ENCODE results near the gene DAP3. TPM values are rescaled to one million over a fixed set of nuclear protein-coding genes. Genes with fewer than 3 reads are reported as not detected.
"Not testable (repeated sequence)": the region's sequence is repeated elsewhere in the genome, so short reads cannot be mapped to it uniquely, and the experiment has no call there.

DAP3 gene
- polyA plus RNA-seq, 3 donors, result 107 to 116 (median 110) TPM

DNA sequence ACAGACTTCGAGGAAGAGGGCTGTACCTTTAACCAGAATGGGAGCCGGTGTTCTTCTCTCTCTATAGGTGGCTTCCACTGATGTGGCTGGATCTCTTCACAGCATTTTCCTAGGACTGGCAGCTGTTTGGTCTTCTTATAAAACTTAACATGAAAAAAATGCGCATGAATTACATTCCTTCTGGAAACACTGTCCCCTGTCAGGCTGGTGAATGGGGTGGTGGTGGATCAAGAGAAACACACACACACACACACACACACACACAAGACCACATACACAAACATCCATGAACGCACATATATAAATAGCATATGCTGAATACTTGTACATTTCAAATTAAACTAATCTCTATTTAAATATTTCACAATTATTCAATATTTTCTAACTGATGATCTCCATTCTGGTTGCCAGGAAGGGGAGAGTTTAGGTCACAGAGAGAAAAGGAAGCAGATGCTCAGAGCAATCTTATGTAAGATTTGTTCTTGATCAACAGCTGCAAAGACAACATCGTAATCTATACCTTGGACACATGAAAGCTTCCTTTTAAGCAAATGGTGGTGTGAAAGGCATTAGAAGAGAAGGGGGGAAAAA, 78.6 kb downstream of the DAP3 start:
- DNase-seq (ENCODE audit: low read depth in 3 of 3, low spot score in 2 of 3), result not testable (repeated sequence)

DNA sequence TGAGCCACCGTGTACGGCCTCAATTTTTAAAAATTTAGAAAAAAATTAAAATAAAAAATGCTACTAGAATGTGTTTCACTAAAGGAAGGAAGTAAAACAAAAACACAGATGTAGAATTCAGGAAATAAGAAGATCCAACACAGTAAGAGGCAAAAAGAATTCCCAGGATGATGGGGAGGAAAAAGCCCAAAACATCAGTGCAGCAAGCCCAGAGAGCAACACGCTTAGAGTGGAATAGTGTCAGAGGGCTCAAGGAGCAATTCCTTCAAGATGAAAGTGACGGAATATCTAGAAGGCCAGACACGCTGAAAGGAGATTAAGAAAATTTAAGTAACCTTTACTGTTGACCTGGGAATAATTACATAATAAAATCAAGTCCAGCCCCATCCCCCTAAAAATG, 80.4 kb downstream of the DAP3 start:
- no peak for DNase-seq (ENCODE audit: low read depth in 3 of 3, low spot score in 2 of 3)

DNA sequence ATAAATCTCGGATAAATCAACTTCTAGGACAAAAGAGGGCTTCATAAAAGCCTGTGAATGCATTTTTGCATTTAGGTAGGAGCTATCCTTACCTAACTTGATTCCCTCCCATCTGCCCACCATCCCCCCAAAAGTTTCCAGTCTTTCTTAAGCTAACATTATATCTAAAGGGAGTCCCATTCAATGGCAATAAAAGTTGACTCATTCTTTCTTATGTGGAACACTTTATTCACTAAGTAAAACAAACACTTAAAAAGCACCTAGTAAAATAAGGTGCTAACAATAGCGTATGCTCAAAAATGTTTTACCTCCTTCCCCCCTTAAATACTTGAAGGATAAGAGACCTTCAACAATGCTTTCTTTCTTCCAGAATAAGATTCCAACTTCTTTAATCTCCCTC, 84.3 kb downstream of the DAP3 start:
- no peak for DNase-seq (ENCODE audit: low read depth in 3 of 3, low spot score in 2 of 3)

DNA sequence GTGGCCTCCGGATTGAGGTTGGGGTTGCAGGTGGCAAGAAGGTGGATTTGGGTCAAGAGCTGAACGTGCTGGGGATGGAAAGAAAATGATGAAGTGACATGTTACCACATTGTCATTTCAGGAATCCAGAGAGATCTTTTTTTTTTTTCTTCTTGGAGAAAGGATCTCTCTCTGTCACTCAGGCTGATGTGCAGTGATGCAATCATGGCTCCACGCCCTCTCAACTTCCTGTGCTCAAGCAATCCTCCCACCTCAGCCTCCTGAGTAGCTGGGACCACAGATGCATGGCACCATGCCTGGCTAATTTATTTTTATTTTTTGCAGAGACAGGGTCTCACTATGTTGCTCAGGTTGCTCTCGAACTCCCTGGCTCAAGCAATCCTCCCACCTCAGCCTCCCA, 87.5 kb downstream of the DAP3 start:
- DNase-seq (ENCODE audit: low read depth in 3 of 3, low spot score in 2 of 3), result no peak

DNA sequence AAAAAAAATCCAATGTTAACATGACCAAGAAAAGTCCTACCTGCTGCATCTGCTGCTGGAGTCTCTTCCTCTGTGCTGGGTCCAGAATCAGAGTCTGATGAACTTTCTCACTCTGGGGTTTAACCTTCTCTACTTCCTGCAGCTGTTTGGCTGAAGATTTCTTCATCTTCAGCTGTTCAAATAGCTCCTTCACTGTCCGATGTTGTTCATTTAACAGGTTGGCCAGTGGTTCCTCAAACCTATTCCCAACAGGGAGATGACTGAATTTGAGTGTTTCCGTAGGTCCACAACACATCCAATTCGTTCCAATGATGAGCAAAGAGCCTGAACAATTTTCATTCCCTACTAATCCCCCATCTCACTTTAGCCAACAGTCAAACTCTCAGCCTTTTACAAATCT, 88.7 kb downstream of the DAP3 start:
- no peak for DNase-seq (ENCODE audit: low read depth in 3 of 3, low spot score in 2 of 3)

Other genes with a start within 250 kb of the DAP3 start
- 10 to 100 TPM; 38.4 to 43.9 (median 39.7) TPM for gene ASH1L, start 126.3 kb upstream of the DAP3 start, polyA plus RNA-seq (ENCODE audit: insufficient read length in 3 of 3)
- 10 to 100 TPM; 48.5 to 57.5 (median 49.0) TPM for gene MSTO1, start 78.9 kb upstream of the DAP3 start, polyA plus RNA-seq (ENCODE audit: insufficient read length in 3 of 3)
- gene YY1AP1, start 317 bp upstream of the DAP3 start, polyA plus RNA-seq (ENCODE audit: insufficient read length in 3 of 3), result 10 to 100 TPM; 68.9 to 81.2 (median 69.1) TPM
- gene GON4L, start 168.1 kb downstream of the DAP3 start, polyA plus RNA-seq (ENCODE audit: insufficient read length in 3 of 3), result 10 to 100 TPM; 37.9 to 47.9 (median 40.0) TPM
- gene SYT11, start 170.5 kb downstream of the DAP3 start, polyA plus RNA-seq (ENCODE audit: insufficient read length in 3 of 3), result 10 to 100 TPM; 18.5 to 20.9 (median 20.7) TPM
- gene RIT1, start 222.3 kb downstream of the DAP3 start, polyA plus RNA-seq (ENCODE audit: insufficient read length in 3 of 3), result 10 to 100 TPM; 50.4 to 54.9 (median 52.9) TPM
- 10 to 100 TPM; 46.1 to 48.2 (median 48.1) TPM for gene KHDC4, start 245.3 kb downstream of the DAP3 start, polyA plus RNA-seq (ENCODE audit: insufficient read length in 3 of 3)

All from right renal cortex interstitium (tissue), 3 donors.